HT-29 (cell line): ENCODE data around the gene GRB7. TPM values are rescaled to one million over a fixed set of nuclear protein-coding genes. Genes with fewer than 3 reads are reported as not detected.
A peak's percentile ranks its signal among the peaks of the same experiment; 100 is the strongest.
"Not testable (repeated sequence)": the region's sequence is repeated elsewhere in the genome, so short reads cannot be mapped to it uniquely, and the experiment has no call there.

Experiments used
- DNase-seq: peaks from one replicate; pipeline ENCODE4 v3.0.0-alpha.2; 2015; ENCODE audit warnings: low spot score
- total RNA-seq: library from RNA; depleted of rRNA; stranded (reverse); fragments of >200 nt; shearing (Covaris generic); gene quantifications from 2 replicates; pipeline ENCODE4 v1.2.3, GENCODE V29; 2014; rRNA removed

The GRB7 gene
- total RNA-seq, result 127 and 142 TPM in 2 replicates

- DNase-seq, result peak; percentile 92
These were observed at the start of gene GRB7 for GRCh38 chr17:39737760-39738567. GRB7 (plus strand) TSS chr17:39737938; CDS start chr17:39742302, 4,364 bp downstream.

DNA sequence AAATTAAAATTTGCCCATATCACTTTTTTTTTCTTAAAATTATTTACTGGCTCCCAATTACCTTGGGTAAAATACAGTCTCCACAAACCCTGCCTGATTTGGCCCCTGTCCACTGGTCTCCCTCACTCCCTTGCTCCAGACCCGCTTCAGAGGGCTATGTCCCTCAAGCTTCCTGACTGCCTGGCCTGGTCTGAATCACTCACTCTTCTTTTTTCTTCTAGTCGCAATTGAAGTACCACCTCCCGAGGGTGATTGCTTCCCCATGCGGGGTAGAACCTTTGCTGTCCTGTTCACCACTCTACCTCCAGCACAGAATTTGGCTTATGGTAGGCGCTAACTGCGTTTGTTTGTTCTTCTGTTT lies 49.3 kb upstream of the GRB7 start:
- DNase-seq, result no peak

DNA sequence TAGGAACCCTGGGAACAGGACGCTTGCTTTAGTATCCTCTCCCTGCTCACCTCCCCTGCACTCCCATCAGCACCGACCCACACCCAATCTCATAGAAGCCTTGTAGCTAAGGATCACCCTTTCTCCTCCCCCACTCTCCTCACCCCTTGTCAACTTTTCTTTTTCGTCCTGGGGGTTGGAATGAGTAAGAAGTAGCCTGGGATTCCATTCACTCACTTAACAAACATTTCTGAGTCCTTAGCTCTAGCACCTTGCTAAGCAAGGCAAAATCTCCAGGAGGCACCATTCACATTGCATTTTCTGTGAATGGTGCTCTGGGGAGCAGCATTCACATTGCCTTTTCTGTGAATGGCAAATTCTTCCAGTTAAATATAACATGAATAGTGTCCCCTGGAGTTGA lies 48.8 kb upstream of the GRB7 start:
- DNase-seq, result no peak

- no peak for DNase-seq
These were observed 43.1 kb upstream of the GRB7 start for GRCh38 chr17:39694593-39694992.

DNA sequence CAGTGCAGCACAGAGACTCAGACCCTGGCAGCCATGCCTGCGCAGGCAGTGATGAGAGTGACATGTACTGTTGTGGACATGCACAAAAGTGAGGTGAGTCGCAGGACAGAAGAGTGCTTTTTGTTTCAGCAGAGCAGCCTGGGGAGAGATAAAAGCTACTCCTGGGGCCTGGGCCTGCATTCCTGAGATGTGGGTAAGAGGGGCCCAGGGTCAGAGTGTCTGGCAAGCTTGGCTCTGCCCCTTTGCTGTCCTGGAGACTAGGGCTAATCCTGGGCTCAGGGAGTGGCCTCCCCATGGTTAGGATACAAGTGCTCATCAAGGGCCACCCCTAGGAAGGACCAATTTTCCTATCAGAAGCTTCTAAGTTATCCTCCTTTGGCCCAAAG lies 42.7 kb upstream of the GRB7 start:
- no peak for DNase-seq

DNA sequence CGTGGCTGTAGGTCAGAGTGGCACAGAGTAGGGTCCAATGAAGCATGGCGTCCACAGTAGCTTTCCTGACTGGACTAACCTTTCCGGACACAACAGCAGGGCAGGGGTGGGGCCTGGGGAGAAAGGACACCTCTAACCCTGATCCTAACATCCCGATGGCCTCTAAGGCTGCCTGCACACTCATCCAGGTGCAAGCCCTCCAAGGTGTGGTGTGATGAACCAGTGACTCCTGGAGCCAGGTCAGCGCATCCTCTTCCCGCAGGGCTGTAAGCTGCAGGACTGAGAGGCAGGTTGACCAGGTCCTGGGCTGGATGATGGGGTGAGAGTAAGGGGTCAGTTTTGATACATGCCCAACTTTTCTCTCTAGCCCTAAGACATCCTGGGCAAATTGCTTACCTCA lies 41.0 kb upstream of the GRB7 start:
- no peak for DNase-seq

- DNase-seq, result no peak
These were observed 39.8 kb upstream of the GRB7 start for GRCh38 chr17:39697961-39698360.

DNA sequence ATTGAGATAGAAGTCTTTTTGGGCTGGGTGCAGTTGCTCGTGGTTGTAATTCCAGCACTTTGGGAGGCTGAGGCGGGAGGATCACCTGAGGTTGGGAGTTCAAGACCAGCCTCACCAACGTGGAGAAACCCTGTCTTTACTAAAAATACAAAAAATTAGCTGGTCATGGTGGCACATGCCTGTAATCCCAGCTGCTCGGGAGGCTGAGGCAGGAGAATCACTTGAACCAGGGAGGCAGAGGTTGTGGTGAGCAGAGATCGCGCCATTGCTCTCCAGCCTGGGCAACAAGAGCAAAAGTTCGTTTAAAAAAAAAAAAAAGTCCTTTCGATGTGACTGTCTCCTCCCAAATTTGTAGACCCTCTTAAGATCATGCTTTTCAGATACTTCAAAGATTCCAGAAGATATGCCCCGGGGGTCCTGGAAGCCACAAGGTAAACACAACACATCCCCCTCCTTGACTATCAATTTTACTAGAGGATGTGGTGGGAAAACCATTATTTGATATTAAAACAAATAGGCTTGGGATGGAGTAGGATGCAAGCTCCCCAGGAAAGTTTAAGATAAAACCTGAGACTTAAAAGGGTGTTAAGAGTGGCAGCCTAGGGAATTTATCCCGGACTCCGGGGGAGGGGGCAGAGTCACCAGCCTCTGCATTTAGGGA lies 38.5 kb upstream of the GRB7 start:
- DNase-seq, result not testable (repeated sequence)

DNA sequence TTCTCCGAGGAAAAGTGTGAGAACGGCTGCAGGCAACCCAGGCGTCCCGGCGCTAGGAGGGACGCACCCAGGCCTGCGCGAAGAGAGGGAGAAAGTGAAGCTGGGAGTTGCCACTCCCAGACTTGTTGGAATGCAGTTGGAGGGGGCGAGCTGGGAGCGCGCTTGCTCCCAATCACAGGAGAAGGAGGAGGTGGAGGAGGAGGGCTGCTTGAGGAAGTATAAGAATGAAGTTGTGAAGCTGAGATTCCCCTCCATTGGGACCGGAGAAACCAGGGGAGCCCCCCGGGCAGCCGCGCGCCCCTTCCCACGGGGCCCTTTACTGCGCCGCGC lies 38.0 kb upstream of the GRB7 start, which contains the start of gene ERBB2:
TSS of gene ERBB2 (plus strand) at position 247 of the 330 bp plus-strand sequence. CDS start 175 bp downstream, outside the sequence.
- DNase-seq, result peak; percentile 79

- peak; percentile 27 for DNase-seq
These were observed 37.4 kb upstream of the GRB7 start for GRCh38 chr17:39700148-39700987.

- peak; percentile 54 for DNase-seq
These were observed 36.5 kb upstream of the GRB7 start for GRCh38 chr17:39701012-39701783.

- DNase-seq, result no peak
These were observed 35.8 kb upstream of the GRB7 start for GRCh38 chr17:39701784-39702422.

DNA sequence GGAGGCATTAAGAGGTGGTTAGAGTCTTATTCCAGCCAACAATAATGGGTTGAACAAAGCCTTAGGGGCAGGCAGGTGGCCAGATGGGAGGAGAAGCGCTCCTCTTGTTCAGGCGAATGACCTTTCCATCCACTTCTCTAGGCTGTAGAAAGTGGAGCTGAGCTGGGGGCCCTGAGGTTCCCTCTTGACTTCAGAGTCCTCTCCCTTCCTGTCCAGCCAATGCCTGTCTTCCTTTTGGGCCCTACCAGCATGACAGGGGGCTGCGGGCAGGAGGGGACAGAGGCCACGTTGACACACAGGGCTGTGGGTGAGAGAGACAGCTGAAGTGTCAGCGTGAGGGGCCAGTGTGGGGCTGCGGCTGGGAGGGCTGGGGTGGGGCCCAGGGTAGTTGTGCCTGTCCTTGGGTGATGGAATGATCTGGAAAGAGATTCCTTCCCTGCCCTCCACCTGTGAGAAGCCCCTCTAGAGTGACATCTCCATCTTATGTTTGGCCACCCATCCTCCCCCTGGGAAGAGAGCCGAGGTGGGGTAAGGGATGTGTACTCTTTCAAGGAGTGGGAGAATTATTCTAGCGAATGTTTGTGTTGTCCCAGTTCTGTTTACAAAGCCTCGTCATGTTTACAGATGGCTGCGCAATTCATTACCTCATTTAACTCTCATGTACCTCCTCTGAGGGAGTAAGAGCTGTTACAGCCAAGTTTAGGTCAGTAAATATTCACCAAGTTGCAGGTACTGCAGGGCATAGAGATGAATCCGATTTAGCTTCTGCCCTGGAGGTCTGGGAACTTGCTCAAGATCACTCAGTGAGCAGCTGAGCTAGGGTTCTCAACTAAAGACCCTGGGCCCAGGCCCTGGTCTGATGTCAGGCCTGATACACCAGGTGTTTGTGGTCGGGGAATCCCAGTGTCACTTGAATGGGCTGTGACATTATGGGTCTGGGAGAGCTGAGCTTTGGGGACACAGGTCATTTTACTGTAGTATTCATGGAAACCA lies 34.5 kb upstream of the GRB7 start:
- DNase-seq, result no peak

DNA sequence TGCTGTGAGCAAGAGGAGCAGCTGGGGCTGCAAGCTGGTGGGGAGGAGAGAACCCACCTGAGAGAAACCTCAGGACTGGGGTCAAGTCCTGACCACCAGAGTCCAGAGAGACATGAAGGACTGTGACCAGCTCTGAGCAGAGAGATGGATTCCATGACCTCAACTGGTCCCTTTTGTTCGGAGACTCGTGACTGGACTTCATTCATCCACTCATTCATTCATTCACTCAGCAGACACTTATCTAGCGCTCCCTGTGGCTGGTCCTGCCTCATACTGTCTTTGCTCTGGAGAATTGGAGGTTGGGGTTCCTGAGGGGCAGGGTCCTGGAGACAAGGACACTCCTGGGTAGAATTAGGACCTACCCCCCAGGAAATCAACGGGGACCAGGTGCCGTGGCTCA lies 33.8 kb upstream of the GRB7 start:
- DNase-seq, result no peak

DNA sequence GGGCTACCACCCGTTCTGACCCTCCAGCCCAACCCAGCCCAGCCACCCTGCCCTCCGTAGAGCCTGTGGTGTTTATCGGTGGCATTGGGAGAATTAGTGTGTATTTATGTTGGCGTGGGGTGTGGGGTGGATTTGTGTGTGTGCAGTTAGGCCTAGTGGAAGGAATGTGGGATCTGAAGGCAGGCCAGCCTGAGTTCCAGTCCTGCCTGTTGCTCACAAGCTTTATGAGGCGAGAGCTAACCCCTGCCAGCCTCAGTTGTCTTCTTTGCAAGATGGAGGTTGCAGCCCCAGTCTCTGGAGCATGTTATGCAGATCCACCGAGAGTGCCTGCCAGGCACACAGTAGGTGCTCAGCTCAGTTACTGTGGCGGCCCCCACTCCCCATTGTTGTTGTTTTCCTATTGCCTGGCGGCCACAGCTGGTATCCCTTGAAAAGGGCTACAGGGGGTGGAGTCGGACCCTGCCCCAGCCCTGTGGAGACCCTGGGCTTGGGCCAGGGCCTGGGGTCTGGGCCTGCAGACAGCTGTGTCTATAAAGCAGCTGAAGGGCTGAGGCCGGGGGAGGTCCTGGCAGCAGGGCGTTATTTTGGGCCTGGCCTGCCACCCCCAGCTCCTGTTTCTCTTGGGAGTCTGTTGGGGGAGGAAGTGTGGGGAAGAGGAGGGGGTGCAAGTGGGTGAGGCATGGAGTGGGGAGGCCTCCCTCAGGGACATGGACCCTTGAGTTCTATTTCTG lies 32.8 kb upstream of the GRB7 start:
- peak; percentile 36 for DNase-seq

GRCh38 chr17:39705786-39706348 lies 31.9 kb upstream of the GRB7 start:
- peak; percentile 95 for DNase-seq

DNA sequence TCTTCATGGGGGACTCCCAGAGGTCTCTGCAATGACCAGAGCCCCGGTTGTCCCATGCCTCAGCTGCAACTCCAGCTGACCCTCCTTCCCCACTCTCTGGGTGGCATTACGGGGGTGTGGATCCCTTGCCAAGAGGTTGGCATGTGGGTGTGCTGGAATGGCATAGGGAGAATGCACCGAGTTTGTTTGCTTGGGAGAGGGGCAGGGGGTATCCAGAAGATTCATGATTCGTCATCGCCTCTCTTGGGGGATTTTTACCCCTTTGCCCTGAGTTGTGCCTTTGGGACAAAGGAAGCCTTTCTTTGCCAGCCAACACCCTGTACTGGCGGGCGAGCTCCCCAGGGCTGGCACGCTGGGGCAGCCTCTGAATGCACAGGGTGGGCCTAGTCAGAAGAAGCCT lies 31.4 kb upstream of the GRB7 start:
- DNase-seq, result peak; percentile 26

DNA sequence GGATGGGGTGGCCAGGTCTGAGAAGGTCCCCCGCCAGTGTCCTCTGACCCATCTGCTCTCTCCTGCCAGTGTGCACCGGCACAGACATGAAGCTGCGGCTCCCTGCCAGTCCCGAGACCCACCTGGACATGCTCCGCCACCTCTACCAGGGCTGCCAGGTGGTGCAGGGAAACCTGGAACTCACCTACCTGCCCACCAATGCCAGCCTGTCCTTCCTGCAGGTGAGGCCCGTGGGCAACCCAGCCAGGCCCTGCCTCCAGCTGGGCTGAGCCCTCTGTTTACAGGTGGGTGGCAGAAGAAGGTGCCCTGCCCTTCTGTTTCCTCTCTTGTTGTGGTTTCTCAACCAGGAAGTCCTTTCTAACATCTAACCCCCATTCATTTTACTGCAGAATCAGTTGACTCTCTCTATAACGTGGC lies 30.8 kb upstream of the GRB7 start:
- peak; percentile 77 for DNase-seq
